Measurements from ENCODE around the gene KDM6A. TPM values are rescaled to one million over a fixed set of nuclear protein-coding genes. Genes with fewer than 3 reads are reported as not detected.

KDM6A gene
- total and polyA plus RNA-seq, 9 of the 15 experiments (the other 6 are each of a cell fraction or from before 2014, with no cell fraction given), result 8.4 to 34.3 (median 22.9) TPM

DNA sequence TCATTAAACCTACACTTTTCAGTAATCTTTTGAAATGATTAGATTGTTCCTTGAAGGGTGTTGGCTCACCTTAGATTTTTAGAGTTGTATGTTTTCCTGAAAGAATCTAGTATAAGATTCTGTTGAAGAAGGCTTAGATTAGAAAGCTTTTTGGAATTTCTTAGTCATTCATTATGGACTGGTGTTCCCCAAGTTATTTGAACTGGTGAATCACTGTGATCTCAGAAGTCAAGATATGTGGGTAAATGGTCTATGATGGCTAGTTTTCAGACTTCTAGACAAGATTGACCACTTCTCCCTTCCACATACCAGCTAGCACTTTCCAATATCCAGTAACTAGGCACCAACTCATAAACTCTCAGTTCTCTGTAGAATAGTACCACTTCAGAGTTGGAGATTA is 138.1 kb downstream of the KDM6A start:
- no peak for DNase-seq (ENCODE audit: extremely low read depth in 1 of 4, low spot score in 3 of 4)
- Histone ChIP-seq H3K9me1 (ENCODE audit: control insufficient read depth, insufficient read depth, low read length) (no peaks in the 10 kb centered on the region), H2AFZ (ENCODE audit: low read depth, low read length) (no peak overlapping the region), H3K79me2 (ENCODE audit: control insufficient read depth, insufficient read depth, low read length) (peaks cover 63% of the 10 kb centered on the region), H3K4me2 (ENCODE audit: insufficient read depth, low read length) (no peak overlapping the region), H3K9me3 (replicated peaks; ENCODE audit: control insufficient read depth, insufficient read depth, low read depth, low read length) (no peaks in the 10 kb centered on the region), H4K20me1 (replicated peaks; ENCODE audit: control insufficient read depth, insufficient read depth, low read length) (no peaks in the 10 kb centered on the region), H3K4me3 (no peak overlapping the region), H3K4me1 (replicated peaks in 1 of 2; ENCODE audit: control insufficient read depth in 2 of 2, insufficient read depth in 2 of 2, low read length in 2 of 2) (peaks cover 0 to 3% of the 10 kb centered on the region in 2 experiments; a peak in 3 of 5 replicates), H3K36me3 (ENCODE audit: control insufficient read depth, insufficient read depth, low read length) (0 out of 3 replicates have a peak, but pooled peaks cover 3% of the 10 kb centered on the region), H3K9ac (ENCODE audit: insufficient read depth in 1 of 2, low read depth in 2 of 2, low read length in 2 of 2) (no peak overlapping the region), H3K27me3 (ENCODE audit: control insufficient read depth in 2 of 2, insufficient read depth in 2 of 2, low read length in 2 of 2) (no peaks in the 10 kb centered on the region), H3K27ac (ENCODE audit: extremely low read depth, low read depth, low read length) (no peak overlapping the region)
- intact Hi-C loops (cut with micrococcal nuclease) (no loop called here), in situ Hi-C loops (cut with MboI) (no loop called here)
- no peak for FAIRE-seq
- no TSS peak for BruUV-seq (replicated peaks)
- TF ChIP-seq, protein P1, sequence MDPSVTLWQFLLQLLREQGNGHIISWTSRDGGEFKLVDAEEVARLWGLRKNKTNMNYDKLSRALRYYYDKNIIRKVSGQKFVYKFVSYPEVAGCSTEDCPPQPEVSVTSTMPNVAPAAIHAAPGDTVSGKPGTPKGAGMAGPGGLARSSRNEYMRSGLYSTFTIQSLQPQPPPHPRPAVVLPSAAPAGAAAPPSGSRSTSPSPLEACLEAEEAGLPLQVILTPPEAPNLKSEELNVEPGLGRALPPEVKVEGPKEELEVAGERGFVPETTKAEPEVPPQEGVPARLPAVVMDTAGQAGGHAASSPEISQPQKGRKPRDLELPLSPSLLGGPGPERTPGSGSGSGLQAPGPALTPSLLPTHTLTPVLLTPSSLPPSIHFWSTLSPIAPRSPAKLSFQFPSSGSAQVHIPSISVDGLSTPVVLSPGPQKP (CRISPR knock-in tag; IDR thresholded peaks at IDR 0.05), result no peak
- TF ChIP-seq DDX20 (tag; IDR thresholded peaks at IDR 0.05; ENCODE audit: low read depth) (no peak), TAF1 (IDR thresholded peaks at IDR 0.05; ENCODE audit: control insufficient read depth, extremely low read depth, insufficient read depth, low read length, severe bottlenecking) (no peak)
- TF ChIP-seq, protein P2, sequence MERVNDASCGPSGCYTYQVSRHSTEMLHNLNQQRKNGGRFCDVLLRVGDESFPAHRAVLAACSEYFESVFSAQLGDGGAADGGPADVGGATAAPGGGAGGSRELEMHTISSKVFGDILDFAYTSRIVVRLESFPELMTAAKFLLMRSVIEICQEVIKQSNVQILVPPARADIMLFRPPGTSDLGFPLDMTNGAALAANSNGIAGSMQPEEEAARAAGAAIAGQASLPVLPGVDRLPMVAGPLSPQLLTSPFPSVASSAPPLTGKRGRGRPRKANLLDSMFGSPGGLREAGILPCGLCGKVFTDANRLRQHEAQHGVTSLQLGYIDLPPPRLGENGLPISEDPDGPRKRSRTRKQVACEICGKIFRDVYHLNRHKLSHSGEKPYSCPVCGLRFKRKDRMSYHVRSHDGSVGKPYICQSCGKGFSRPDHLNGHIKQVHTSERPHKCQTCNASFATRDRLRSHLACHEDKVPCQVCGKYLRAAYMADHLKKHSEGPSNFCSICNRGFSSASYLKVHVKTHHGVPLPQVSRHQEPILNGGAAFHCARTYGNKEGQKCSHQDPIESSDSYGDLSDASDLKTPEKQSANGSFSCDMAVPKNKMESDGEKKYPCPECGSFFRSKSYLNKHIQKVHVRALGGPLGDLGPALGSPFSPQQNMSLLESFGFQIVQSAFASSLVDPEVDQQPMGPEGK (CRISPR knock-in tag; IDR thresholded peaks at IDR 0.05; ENCODE audit: borderline replicate concordance), result no peak
- ATAC-seq, result no peak
- ChIA-PET CTCF (ENCODE audit: low intra/inter-chr PET ratio) (no interaction called here), POLR2A (no interaction called here)
